Osteocyte (in vitro differentiated cells): ENCODE measurements around the gene SAP30. TPM values are rescaled to one million over a fixed set of nuclear protein-coding genes. Genes with fewer than 3 reads are reported as not detected.

Source experiments
- DNase-seq: peaks from one replicate; pipeline ENCODE4 v3.0.0; 2021; ENCODE audit warnings: mixed read lengths; ENCODE audit not compliant: unreplicated experiment; ENCODE audit errors: extremely low spot score
- H3K27ac Mint-ChIP-seq: one replicate; pipeline ENCODE4 v1.8.0; 2021; ENCODE audit warnings: mild to moderate bottlenecking, mixed read lengths; ENCODE audit not compliant: unreplicated experiment
- H3K27me3 Mint-ChIP-seq: one replicate; pipeline ENCODE4 v1.8.0; 2021; ENCODE audit warnings: mixed read lengths; ENCODE audit not compliant: unreplicated experiment
- H3K36me3 Mint-ChIP-seq: one replicate; pipeline ENCODE4 v1.8.0; 2021; ENCODE audit warnings: mixed read lengths; ENCODE audit not compliant: unreplicated experiment
- H3K4me1 Mint-ChIP-seq: one replicate; pipeline ENCODE4 v1.8.0; 2021; ENCODE audit warnings: mixed read lengths; ENCODE audit not compliant: unreplicated experiment
- H3K4me3 Mint-ChIP-seq: one replicate; pipeline ENCODE4 v1.8.0; 2021; ENCODE audit warnings: mild to moderate bottlenecking, moderate library complexity, mixed read lengths; ENCODE audit not compliant: unreplicated experiment
- H3K9me3 Mint-ChIP-seq: one replicate; pipeline ENCODE4 v1.8.0; 2021; ENCODE audit warnings: mixed read lengths; ENCODE audit not compliant: unreplicated experiment
- CTCF ChIP-seq: fragments of 200-600 bp; sonication (generic); IDR thresholded peaks from 2 replicates; pipeline ENCODE4 v1.5.0; 2021; ENCODE audit warnings: antibody characterized with exemption, mild to moderate bottlenecking, moderate library complexity
- total RNA-seq: library from RNA; stranded (reverse); gene quantifications from 2 replicates; pipeline ENCODE4 v1.2.1, GENCODE V29; 2021

Gene SAP30
- total RNA-seq, 1 donor from 2014 or later: 22.8 TPM

GRCh38 chr4:173403051-173403450 lies 32.3 kb downstream of the SAP30 start:
- H3K27ac Mint-ChIP-seq: no peak overlapping the region
- H3K4me3 Mint-ChIP-seq: no peak overlapping the region
- DNase-seq: no peak
- peaks cover 19% of the 10 kb centered on the region for H3K36me3 Mint-ChIP-seq
- TF ChIP-seq CTCF: no peak
- H3K4me1 Mint-ChIP-seq: peaks cover 3% of the 10 kb centered on the region
- no peaks in the 10 kb centered on the region for H3K9me3 Mint-ChIP-seq
- no peaks in the 10 kb centered on the region for H3K27me3 Mint-ChIP-seq

GRCh38 chr4:173404296-173404865 lies 33.6 kb downstream of the SAP30 start:
- peaks cover 3% of the 10 kb centered on the region for H3K4me1 Mint-ChIP-seq
- no peak for DNase-seq
- no peak overlapping the region for H3K4me3 Mint-ChIP-seq
- no peak for TF ChIP-seq CTCF
- H3K27ac Mint-ChIP-seq: no peak overlapping the region
- no peaks in the 10 kb centered on the region for H3K9me3 Mint-ChIP-seq
- peaks cover 19% of the 10 kb centered on the region for H3K36me3 Mint-ChIP-seq
- no peaks in the 10 kb centered on the region for H3K27me3 Mint-ChIP-seq

GRCh38 chr4:173405840-173406606 lies 35.3 kb downstream of the SAP30 start:
- H3K27ac Mint-ChIP-seq: no peak overlapping the region
- H3K36me3 Mint-ChIP-seq: peaks cover 22% of the 10 kb centered on the region
- TF ChIP-seq CTCF: no peak
- no peak for DNase-seq
- H3K4me1 Mint-ChIP-seq: peaks cover 3% of the 10 kb centered on the region
- H3K4me3 Mint-ChIP-seq: no peak overlapping the region
- H3K9me3 Mint-ChIP-seq: no peaks in the 10 kb centered on the region
- H3K27me3 Mint-ChIP-seq: no peaks in the 10 kb centered on the region

GRCh38 chr4:173410079-173410478 lies 39.3 kb downstream of the SAP30 start:
- no peaks in the 10 kb centered on the region for H3K27me3 Mint-ChIP-seq
- no peak for DNase-seq
- no peak overlapping the region for H3K27ac Mint-ChIP-seq
- H3K9me3 Mint-ChIP-seq: no peaks in the 10 kb centered on the region
- TF ChIP-seq CTCF: no peak
- no peak overlapping the region for H3K4me3 Mint-ChIP-seq
- H3K4me1 Mint-ChIP-seq: no peaks in the 10 kb centered on the region
- H3K36me3 Mint-ChIP-seq: peaks cover 32% of the 10 kb centered on the region

GRCh38 chr4:173411106-173411693 lies 40.4 kb downstream of the SAP30 start:
- no peak overlapping the region for H3K27ac Mint-ChIP-seq
- H3K27me3 Mint-ChIP-seq: no peaks in the 10 kb centered on the region
- peaks cover 23% of the 10 kb centered on the region for H3K36me3 Mint-ChIP-seq
- H3K4me3 Mint-ChIP-seq: no peak overlapping the region
- H3K4me1 Mint-ChIP-seq: no peaks in the 10 kb centered on the region
- TF ChIP-seq CTCF: no peak
- no peaks in the 10 kb centered on the region for H3K9me3 Mint-ChIP-seq
- DNase-seq: no peak
